HG02885 (cell line): ENCODE measurements around the gene BTG4.

Source experiments
- ATAC-seq: cut with Tn5 transposase; IDR thresholded peaks from one replicate; pipeline ENCODE4 v1.9.1; 2021; ENCODE audit warnings: mild to moderate bottlenecking; ENCODE audit not compliant: unreplicated experiment, poor library complexity

Gene BTG4

DNA sequence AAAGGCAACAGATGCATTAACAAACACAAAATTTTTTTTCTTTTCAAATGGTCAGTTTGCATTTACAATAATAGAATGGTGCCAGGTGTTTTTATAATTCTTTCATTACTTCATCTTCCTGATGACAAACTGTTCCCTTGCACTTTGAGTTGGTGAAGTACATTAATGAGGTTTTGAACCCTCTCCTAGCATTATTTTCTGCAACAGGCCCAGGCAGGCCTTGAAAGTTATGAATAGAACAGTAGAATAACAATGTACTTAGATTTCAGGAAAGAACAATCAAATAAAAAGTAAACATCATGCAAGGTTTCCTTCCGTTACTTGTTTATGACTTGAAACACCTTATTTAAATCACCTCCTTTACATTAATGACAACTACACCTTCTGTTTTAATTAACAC, 9.6 kb downstream of the BTG4 start:
- no peak for ATAC-seq

DNA sequence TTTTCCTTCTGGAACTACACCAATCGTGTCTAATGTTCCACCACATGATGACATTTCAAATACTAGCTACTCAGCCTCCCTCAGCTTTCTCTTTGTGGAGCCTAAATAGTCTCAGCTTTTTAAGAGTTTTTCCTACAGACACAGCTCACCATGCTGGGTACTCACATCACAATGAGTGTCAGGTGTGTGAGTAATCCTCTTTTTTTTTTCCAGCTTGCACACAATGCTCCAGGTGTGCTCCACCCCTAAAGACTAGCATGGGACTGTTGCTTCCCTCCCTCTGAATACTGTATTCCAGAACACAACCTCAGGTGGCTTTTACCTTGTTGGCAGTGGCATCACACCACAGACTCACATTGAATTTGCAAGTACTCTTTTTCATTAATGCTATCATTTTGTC, 11.7 kb downstream of the BTG4 start:
- ATAC-seq: no peak

DNA sequence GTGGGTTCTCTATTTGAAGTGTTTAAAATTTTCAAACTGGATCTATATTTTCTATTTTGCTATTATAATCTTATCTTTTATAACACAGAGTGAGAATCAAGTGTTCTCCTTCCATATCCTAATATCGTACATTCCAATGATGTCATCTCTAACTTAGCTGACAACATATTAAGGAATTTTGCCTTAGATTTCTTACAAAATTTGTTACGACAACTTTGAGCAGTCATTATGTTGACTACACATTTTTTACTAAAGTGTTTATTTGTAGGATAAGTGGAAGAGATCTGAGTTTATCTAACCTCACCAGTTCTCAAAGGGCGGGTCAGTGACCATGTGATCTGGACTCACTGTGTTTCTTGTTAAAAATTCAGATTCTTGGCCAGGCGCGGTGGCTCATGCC, 12.7 kb downstream of the BTG4 start:
- ATAC-seq: no peak

DNA sequence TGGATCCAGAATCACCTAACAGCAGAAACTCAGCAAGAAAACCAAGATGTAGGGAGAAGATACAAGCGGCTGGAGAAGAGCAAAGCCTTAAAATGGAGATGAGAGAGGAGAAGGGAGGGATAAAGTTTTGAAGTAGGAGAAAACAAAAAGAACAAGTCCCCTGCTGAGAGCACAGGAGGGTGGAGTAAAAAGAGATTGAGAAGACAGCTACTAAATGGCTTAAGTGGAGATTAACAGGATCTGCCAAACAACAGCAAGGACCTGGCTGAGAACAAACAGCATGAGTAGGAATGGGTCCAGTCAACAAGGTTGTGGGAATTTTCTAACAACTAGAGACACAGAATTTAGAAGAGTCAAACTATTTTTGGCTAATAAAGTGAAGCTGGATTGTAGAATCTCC, 18.1 kb downstream of the BTG4 start:
- no peak for ATAC-seq

DNA sequence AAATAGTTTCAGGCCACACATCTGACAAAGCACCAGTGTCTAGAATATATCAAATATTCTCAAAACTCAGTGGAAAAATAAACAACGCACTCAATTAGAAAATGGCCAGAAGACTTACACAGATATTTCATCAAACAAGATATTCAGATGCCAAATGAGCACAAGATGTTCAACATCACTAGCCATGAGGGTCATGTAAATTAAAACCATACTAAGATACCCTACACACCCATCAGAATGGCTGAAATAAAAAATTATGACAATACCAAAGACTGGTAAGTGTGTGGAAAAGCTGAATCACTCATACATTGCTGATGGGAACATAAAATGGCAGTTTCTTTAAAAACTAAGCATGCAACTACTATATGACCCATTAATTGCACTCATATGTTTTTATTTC, 21.7 kb downstream of the BTG4 start:
- ATAC-seq: no peak

DNA sequence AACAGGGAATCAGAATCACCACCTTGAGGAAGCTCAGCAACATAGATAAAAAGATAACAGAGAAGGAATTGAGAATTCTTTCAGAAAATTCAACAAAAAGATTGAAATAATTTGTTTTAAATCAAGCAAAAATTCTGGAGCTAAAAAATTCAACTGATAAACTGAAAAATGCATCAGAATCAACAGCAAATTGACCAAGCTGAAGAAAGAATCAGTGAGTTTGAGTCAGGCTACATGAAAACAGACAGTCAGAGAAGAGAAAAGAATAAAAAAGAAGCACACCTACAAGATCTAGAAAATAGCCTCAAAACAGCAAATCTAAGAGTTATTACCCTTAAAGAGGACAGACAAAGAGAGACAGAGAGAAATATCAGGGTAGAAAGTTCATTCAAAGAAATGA, 28.8 kb downstream of the BTG4 start:
- no peak for ATAC-seq

DNA sequence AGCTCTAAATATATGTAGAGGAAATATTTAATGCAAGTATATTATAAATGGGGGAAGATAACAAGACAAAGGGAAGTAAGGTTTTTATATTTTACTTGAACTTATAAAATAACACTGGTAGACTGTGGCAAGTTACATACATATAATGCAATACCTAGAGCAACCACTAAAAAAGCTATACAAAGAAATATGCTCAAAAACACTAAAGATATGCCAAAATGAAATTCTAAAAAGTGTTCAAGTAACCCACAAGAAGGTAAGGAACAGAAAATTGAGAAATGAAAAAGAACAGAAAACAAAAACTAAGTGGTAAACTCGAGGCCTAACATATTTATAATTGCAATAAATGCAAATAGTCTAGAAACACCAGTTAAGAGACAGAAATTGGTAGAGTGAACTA, 32.5 kb downstream of the BTG4 start:
- ATAC-seq: no peak

DNA sequence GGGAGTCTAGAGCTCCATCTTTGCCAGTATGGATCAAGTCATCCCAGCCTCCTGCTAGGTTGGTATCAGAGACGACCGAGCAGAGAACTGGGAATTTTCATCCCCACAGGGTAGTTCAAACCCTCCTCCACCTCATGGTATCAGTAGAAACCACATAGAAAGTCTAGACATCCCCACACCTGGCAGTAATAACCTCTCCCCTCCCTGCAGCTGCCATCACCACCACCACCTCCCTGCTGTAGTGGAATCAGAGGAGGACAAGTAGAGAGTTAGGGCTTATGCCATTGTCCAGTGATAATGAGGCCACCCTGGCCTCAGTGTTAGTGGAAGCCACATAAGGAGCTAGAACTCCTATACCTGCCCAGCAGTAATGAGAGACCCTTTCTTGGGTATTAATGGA, 34.3 kb downstream of the BTG4 start:
- no peak for ATAC-seq

DNA sequence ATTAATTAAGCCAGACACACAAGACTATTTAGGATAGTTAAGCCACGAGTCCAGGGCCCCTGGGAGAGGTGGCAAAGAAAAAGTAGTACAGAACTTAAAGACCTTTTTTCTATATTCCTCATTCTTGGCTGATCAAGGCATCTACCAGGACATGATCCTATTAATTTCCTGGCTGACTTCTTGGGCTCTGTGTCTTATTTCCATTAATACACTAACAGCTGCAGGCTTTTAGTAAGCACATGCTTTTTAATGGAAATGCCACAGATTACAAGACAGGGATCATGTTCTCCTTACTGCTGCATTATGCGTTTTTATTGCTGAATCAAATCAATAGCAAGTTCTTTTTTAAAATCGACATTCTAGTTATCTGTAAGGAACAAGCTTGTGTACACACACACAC, 35.2 kb downstream of the BTG4 start:
- no peak for ATAC-seq

DNA sequence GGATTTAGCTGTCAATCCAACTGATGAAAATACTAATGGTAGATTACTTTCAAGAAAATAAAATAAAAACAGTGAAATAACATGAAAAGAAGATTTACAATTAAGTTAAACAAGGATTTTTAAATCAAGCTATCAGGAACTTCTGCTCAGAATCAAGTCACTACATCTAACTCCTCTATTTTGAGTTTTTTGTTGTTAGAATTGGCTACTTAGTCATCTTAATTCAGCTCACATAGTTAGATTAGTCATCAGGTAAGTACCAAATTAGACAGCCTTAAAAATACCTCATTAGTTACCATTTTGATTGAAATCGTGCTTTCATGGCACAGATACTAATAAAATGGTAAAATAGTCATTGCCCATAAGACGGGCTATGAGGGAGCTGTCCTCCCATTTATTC, 35.8 kb downstream of the BTG4 start:
- no peak for ATAC-seq

DNA sequence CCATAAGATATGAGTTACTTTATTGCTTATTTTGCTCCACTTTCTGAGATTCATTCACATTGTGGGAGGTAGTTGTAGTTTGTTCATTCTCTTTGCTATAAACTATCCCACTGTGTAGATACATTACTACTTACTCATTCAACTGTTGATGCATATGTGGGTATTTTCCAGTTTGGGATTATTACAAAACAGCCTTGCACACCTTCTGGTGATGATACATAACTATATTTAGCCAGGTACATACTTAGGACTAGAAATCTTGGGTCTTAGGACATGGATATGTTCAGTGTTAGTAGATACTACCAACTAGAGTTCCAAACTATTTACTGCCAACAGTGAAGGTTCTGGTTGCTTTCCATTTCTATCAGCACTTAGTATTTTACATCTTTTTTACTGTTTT, 37.8 kb downstream of the BTG4 start:
- no peak for ATAC-seq

DNA sequence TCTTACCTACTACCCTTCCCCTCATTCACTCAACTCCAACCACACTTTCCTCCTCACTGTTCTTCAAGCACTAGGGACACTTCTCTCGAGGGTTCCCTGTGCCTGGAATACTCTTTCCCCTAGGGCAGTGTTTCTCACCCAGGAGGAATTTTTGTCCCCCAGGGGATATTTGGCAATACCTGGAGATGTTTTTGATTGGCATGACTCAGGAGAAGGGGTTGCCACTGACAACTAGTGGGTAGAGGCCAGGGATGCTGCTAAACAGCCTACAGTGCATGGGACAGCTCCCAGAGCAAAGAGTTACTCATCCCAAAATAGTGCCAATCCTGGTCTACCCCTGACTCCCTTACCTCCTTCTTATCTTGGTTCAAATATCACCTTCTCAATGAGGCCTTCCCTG, 40.0 kb downstream of the BTG4 start:
- ATAC-seq: no peak

DNA sequence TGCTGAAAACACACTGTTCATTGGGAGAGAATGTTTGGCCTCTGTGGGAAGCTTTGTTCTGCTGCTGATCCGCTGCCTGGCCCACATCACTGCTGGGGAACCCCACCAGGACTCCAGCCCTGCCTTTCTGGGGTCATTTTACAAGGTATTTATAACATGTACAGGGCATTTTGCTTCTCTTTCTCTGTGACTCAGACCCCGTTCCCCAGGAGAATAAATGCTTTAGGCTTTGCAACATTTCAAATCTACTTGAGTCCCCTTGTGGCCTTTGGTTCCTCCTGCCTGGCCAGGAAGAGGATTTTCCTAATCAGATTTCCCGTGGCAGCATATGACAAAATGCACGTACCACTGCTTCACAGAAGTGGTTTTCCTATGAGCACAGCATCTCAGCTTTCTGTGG, 43.0 kb downstream of the BTG4 start:
- ATAC-seq: no peak

DNA sequence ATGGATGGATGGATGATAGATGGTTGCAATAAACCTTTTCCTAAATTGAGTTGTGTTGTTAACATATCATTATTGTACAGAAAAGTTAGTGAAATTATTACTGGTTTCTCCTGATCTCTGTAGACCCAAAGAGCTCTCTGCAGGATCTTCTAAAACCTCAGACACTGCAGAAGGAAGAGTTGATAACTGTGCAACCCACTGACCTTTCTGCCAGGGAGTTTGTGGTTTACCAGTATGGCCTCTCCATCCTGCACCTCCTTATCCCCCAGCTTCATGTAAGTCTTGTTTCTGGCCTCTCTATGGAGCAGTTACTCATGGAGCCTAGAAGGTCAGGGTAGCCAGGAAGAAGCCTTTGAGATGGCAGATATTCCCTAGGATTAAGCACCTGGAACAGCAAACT, 45.6 kb downstream of the BTG4 start:
- ATAC-seq: no peak

DNA sequence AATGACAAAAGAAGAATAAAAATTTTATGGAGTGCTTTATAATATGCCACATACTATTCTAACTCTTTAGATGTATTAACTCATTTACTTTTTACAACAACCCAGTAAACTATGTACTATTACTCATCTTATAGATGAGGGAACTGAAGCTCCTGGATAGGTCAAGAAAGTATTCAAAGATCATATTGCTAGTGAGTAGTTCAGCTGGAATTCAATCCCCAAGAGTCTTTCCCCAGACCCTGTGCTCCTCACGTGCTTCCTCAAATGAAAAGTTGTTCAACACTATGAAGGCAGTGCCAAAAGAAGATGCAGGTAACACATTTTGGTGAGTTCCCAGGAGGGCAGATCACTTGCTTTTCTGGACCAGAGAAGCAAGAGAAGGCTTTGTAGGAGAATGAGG, 46.8 kb downstream of the BTG4 start:
- no peak for ATAC-seq

DNA sequence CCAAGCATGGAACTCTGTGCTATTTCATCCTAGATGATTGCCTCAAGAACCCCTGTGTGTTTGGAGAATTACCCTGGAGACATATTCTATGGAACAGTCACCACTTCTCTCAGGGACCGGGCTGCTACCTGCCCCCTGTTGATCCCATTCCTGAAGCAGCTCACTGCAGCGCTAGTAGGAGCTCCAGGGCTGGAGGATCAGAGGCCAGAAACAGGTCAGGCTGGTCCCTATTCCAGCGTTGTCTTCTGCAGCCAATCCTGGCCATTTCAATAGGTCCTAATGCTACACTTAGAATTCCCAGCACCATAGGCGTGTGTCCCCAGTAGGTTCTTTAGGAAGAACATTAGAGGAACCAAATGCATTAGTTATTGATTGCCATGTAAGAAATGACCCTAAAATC, 48.9 kb downstream of the BTG4 start:
- no peak for ATAC-seq

DNA sequence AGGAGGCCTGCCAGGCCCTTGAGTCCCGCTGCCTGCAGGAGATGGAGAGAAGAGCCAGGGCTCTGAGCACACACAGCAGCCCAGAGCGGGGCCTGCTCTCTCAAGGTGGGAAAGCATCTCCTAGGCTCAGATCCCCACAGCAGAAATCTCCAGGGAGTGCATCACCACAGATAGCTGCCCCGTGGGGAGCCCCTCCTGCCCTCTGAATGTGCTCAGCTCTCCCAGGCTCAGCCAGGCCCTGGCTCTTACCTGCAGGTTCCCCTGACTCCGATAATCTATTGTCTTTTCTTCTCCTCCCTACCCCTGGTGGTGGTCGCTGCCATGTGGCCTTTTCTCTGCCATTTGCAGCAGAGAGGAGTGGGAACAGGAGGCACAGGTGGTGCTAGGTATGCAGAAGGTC, 49.9 kb downstream of the BTG4 start:
- no peak for ATAC-seq

DNA sequence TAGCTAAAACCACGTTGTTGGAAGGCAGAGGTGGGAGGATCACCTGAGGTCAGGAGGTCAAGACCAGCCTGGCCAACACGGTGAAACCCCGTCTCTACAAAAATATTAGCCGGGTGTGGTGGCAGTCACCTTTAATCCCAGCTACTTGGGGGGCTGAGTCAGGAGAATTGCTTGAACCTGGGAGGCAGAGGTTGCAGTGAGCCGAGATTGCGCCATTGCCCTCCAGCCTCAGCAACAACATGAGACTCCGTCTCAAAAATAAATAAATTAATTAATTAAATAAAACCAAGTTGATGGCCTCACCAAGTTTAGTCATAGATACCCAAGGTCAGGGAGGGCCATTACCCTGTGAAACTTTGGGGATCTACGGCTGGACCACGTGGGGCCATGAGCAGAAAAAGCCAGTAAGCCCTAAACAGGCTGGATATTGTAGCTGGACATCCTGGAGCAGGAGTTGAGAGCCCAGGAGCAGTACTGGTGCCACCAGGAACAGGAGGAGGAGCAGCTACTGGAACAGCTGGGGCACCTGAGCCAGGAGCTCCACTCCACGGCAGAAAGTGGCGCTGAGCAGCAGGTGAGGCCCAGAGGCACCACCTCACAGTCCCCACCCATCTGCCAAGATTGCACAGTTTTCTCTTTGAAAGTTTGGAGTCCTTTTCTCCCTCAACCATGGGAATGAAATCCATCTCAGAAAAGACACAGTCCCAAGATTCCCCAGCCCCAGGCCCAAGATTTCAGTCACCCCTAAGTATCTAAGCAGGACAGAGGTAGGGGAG, 50.5 kb downstream of the BTG4 start:
- ATAC-seq: no peak

DNA sequence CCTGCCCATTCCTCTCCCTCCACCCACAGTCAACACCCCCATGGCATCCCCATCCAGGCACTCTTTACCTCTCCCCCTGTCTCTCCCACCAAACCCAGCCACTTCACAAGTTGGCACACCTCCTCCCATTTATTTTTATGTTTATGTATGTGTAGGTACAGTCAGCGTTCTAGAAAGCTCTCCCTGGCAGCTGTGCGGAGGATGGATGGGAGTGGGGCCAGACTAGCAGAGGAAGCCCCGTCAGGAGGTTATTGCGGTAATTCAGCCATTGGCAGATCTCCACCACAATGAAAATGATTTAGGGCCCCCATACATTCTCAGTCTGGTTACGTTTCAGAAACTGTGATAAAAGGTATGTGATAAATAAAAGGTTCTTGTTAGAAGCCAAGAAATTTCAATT, 51.3 kb downstream of the BTG4 start:
- no peak for ATAC-seq

DNA sequence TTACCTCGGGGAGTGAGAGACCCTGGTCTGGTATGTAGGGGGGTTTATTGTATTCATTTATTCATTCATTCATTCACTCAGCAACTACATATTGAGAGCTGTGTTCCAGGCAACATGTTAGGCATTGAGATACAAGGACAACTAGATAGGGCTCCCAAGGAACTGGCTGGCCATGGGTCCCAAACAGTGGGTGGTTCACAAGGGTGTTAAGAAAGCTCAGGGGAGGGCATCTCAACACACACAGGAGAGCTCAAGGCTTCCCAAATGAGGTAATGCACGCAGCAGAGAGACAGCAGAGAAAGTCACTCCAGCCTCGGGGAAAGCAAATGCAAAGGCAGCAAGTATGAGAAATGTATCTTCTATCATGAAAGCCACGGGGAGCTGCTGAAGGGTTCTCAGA, 51.8 kb downstream of the BTG4 start:
- ATAC-seq: no peak

DNA sequence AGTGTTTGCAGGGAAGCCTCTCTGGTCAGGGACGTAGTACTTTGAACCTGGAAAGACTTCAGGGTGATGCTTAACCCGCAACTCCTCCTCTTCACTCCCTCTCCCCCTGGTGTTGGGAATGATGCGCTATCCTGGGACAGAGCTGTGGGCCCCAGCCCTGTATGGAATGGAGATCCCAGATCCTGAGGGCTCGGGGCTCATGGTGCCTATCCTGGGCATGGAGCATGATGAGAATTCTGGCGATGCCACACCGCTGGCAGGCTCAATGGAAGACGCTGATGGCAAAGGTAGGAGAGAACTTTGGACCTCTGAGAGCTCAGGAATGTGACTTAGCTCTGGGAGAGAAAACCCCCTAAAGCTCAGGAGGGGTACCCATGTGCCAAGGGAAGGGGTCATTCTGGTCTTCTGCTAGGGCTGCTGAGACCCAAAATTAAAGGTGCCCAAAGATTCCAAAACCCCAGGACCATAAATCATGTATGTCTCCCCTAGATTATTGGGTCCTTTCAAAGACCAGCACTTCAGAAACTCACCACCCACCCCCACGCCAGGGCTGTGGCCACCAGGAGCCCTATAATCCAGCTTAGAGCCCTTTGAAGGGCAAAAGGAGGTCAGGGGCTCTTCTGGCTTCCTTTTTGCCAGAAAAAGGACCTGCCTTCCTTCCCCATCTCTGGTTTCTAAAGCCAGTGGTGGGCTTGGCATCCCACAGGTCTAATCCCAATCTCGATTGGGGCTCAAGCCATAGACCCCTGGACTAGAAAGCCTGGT, 52.5 kb downstream of the BTG4 start:
- ATAC-seq: no peak

DNA sequence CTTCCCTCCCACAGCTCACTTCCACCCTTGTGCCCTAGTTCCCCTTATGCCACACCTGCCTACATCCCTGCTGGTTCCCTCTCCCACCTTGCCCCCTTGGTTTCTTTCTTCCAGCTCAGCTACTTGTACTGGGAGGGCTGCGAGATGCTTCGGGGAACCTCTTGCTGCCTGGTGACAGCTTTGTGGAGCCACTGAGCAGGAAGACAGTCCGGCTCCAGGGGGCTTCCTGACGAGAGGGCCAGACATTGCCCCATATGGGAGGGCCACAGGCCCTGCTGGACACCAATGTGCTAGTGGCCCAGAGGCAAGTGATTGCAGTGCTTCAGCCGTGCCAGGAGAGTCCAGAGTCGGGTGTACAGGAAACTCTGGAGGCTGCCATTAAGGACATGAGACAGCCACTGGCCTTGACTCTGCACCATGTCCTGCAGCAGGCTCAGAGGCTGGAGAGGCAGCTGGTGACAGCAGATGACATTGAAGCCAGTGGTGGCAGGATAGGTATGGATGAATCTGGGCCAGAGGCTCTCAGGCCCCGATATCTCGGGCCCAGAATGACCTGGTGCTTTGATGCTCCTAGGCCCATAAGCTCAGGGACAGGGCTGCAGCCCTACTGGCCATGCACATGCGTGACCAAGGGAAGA, 54.3 kb downstream of the BTG4 start:
- no peak for ATAC-seq
